HG02588 (cell line): ENCODE results near the gene NOB1.
A peak's percentile ranks its signal among the peaks of the same experiment; 100 is the strongest.
"Not testable (repeated sequence)": the region's sequence is repeated elsewhere in the genome, so short reads cannot be mapped to it uniquely, and the experiment has no call there.

Experiments
- ATAC-seq: cut with Tn5 transposase; IDR thresholded peaks from one replicate; pipeline ENCODE4 v1.9.1; 2021; ENCODE audit warnings: mild to moderate bottlenecking, moderate library complexity; ENCODE audit not compliant: unreplicated experiment

The NOB1 gene

GRCh38 chr16:69754469-69755310, at the start of gene NOB1:
TSS of gene NOB1 (minus strand) at chr16:69754926. CDS start at chr16:69754910, 16 bp downstream.
- ATAC-seq: peak; percentile 93

DNA sequence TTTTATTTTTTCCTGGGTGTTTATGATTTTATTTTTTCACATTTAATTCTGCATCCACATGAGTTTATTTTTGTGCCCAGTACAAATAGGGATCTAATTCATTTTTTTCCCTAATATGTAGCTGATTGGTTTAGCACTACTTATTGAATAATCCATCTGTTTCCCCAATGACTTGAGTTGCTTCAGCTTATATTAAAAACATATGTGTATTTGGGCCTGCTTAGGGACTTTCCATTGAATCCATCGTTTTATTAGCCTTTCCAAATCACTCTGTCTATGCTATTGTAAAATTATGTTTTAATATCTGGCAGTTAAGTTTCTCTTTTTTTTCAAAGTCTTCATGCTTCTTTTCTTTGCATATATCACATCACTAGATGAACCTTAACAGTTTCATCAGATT, 49.6 kb upstream of the NOB1 start:
- no peak for ATAC-seq

DNA sequence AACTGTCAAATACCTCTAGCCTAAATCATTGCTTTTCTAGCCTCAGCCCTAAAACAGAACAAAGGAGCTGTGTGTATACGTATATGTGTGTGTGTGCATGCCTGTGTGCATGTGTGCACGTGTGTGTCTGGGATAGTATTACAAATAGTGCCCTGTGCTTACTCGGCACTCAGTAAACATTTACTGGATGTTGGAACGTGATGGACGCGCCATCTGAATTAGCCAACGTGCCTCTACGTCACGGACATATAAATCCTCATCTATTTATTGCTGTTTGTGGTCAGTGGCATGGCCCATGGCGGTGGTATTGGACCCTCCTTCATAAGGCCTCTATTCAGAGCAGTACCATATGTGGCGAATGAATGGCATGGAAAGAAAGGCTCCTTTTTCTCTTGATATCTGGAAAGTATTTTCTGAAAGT, 44.9 kb upstream of the NOB1 start:
- ATAC-seq: no peak

GRCh38 chr16:69798466-69798865, 43.7 kb upstream of the NOB1 start:
- no peak for ATAC-seq

DNA sequence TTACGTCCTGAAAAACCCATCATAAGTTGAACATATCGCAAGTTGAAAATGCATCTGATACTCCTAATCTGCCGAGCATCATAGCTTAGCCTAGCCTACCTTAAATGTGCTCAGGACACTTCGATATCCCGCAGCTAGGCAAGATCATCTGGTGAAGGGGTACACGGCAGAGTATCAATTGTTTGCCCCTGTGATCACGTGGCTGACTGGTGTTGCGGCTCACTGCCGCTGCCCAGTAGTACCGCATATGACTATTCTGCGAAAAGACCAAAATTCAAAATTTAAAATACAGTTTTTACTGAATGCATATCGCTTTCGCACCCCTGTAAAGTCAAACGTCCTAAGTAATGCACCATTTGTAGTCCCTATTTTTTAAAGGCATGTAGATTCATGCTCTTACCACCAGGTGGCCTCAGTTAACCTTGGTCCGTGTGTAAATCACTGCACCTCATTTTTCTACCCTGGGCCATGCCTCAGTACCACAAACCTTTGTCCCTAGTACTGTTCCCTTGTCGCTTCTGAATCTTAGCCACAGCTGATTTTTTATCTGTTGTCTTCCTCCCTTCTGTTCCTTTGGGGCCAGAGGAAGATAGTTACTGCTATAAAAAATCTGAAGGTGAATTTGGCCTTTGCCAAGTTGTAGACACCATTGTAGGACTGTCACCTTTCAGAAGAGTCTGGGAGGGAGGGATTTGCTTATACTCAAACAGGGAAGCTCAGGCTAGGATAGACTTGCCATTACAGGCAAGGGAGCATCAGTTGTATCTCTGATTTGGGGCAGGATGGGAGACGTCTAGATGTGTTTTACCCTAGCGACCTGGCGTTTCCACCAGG, 41.8 kb upstream of the NOB1 start:
- no peak for ATAC-seq

DNA sequence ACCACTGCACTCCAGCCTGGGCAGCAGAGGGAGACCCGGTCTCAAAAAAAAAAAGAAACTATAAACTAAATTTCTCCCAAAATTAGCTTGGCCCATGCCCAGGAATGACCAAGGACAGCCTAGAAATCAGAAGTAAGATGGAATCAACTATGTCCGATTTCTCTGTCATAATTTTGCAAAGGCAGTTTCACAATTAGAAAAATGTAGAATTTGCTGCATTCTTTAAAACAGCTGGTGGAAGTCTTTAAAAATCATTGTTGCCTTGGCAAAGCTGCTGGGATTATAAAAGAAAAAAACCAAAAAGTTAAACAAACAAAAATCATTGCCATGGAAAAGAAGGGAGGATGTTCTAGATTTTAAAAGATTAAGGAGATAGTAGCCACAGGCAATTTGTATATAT, 39.8 kb upstream of the NOB1 start:
- no peak for ATAC-seq

DNA sequence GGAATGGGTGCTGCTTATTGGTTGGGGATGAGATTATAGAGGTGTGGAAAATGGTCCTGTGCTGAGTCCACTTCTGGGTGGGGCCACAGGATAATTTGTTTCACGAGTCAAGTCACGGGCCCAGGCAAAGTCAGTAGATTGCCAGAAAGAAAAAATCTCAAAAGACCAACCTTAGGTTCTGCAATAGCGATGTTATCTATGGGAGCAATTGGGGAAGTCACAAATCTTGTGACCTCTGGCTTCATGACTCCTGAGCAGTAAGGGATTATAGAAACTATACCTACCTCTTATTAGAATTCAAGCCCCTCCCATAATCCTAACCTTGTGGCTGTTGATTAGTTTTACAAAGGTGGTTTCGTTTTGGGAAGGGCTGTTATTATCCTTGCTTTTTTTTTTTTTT, 38.8 kb upstream of the NOB1 start:
- no peak for ATAC-seq

- not testable (repeated sequence) for ATAC-seq
These were observed 36.7 kb upstream of the NOB1 start for GRCh38 chr16:69791391-69791847.

DNA sequence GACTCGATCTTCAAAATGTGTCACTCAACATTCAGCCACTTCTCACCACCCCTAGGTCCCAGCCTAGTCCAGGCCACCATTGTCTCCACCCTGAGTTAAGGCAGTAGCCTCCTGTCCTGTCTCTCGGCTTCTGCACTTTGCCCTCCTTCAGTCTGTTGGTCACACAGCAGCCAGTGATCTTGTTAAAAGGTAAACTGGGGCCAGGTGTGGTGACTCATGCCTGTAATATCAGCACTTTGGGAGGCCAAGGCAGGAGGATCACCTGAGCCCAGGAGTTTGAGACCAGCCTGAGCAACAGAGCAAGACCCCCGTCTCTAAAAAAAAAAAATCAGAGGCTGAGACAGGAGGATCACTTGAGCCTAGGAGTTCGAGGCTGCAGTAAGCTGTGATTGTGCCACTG, 33.2 kb upstream of the NOB1 start:
- no peak for ATAC-seq

DNA sequence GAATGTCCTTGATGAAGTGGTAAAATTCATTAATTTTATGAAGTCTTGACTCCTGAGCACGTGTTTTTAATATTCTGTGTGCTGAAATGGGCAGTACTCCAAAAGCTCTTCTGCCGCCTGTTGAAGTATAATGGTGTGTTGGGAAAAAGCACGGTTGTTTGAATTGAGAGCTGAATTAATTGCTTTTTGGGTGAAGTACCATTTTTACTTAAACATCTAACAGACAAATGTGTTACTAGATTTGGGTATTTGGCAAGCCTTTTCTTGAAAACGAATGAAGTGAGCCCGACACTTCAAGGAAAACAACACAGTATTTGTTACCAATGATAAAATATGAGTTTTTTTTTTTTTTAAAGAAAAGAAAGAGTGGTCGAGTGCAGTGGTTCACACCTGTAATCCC, 29.9 kb upstream of the NOB1 start:
- no peak for ATAC-seq

GRCh38 chr16:69781118-69781517, 26.4 kb upstream of the NOB1 start:
- no peak for ATAC-seq

- no peak for ATAC-seq
These were observed 25.0 kb upstream of the NOB1 start for GRCh38 chr16:69779724-69780123.

- ATAC-seq: no peak
These were observed 20.8 kb upstream of the NOB1 start for GRCh38 chr16:69775563-69775962.

- no peak for ATAC-seq
These were observed 18.7 kb upstream of the NOB1 start for GRCh38 chr16:69773260-69773947.

- no peak for ATAC-seq
These were observed 16.9 kb upstream of the NOB1 start for GRCh38 chr16:69771651-69771967.

- ATAC-seq: no peak
These were observed 14.7 kb upstream of the NOB1 start for GRCh38 chr16:69769404-69769803.

GRCh38 chr16:69768666-69769065, 13.9 kb upstream of the NOB1 start:
- no peak for ATAC-seq

- no peak for ATAC-seq
These were observed 12.9 kb upstream of the NOB1 start for GRCh38 chr16:69767459-69768229.

GRCh38 chr16:69763599-69763942, 8.8 kb upstream of the NOB1 start:
- no peak for ATAC-seq

DNA sequence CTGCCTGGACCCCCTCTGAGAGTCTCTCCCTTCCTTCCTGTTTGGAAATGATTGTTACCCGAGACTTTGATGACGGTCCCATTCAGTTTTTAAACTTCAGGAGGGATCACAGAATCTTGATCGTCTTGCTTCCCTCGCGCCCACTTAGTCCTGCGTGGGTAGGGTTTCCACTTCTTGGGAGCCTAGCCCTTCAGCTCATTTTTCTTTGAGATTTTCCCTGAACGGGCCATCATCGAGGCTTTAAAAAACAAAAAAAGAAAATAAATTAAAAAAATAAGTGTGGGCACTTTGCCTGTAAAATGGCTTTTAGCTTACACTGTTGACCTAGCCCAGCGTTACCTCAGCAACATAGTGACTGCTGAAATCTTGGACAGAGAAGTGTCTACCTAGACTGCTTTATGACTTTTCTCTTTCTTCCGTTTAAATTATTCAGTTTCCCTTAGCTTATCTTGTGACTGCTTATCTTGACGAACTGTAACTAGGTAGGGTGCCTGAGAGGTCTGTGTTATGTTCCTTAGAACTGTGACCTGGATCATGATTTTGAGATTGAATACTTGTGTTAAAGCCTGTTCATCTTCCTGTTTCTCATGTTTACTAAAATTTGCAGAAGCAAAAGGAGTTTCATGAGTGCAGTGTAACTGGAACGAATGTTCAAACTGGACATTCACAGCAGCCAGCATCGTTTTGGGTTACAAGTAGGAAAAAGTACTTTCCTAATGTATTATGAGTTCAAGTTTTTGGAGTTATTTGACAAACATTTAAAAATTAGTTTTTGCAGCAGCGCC, 8.3 kb upstream of the NOB1 start:
- no peak for ATAC-seq
